Gastrocnemius medialis (tissue), 4 donors: ENCODE data around the gene SAMD13.

Experiments used
- CTCF ChIP-seq, 5 experiments: fragments of 450-650 bp in 3 of 5; fragments of 200-600 bp in 2 of 5; sonication (generic) in 2 of 5; IDR thresholded peaks in 4 of 5; conservative IDR thresholded peaks in 1 of 5; 1 replicate in 4 of 5; 2 replicates in 1 of 5; pipeline ENCODE4 v1.5.1; 2016 to 2019; ENCODE audit warnings: antibody characterized with exemption in 5 of 5, mild to moderate bottlenecking in 3 of 5, moderate library complexity in 3 of 5
- POLR2A ChIP-seq, 2 donors: fragments of 450-650 bp; IDR thresholded peaks; one replicate each; pipeline ENCODE4 v1.6.1; 2017; ENCODE audit warnings: antibody characterized with exemption in 2 of 2, mild to moderate bottlenecking in 2 of 2, moderate library complexity in 2 of 2

DNA sequence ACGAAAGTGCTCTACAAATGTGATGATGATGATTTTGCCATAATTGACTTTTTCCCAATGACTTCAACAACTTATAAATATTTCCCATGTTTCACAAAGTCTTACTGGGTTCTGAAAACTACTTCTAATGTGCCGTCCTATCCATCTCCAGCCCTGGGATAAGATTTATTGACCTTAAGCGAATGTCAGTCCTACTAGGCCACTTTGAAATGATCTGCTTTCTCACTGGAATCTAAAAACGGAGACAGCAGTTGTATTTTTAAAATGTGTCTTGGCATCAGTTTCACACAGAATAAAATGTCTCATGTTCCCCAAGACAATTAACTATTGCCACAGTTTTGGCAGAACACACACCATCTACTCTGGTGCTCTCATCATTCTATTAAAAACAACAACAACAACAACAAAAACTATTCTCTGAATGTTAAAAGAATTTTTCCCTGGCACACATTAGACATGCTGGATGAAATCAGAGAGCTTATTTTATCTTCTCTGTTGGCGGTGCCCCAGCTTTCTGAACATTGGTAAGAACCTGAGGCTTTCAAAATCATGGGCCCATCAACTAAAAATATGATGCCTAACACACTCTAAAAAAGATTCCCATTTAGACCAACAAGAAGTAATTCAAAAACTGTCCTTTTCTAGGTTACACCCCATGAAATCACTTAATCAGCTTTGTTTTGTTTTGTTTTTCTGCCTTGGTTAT lies 73.6 kb downstream of the SAMD13 start:
- TF ChIP-seq CTCF (IDR thresholded peaks at IDR 0.05 in 4 of 5, conservative IDR thresholded peaks at IDR 0.05 in 1 of 5) (no peak), POLR2A (IDR thresholded peaks at IDR 0.05) (no peak)
